Upper lobe of right lung (tissue), 1 donor: ENCODE results near the gene ZNF30. TPM values are rescaled to one million over a fixed set of nuclear protein-coding genes. Genes with fewer than 3 reads are reported as not detected.
A peak's percentile ranks its signal among the peaks of the same experiment; 100 is the strongest.

Experiments used
- ATAC-seq: fragments of 200-7000 bp; cut with Tn5 transposase; one replicate; pipeline ENCODE4 v1.9.1; 2020; ENCODE audit warnings: mild to moderate bottlenecking, moderate library complexity
- DNase-seq: peaks from one replicate; pipeline ENCODE4 v3.0.0-alpha.2; 2020
- H3K27ac ChIP-seq: fragments of 200-600 bp; one replicate; pipeline ENCODE4 v1.8.0; 2022
- H3K27me3 ChIP-seq: fragments of 200-600 bp; one replicate; pipeline ENCODE4 v1.8.0; 2022; ENCODE audit warnings: mild to moderate bottlenecking
- H3K36me3 ChIP-seq: fragments of 200-600 bp; one replicate; pipeline ENCODE4 v1.8.0; 2022
- H3K4me1 ChIP-seq: fragments of 200-600 bp; one replicate; pipeline ENCODE4 v1.8.0; 2022
- H3K4me3 ChIP-seq: fragments of 200-600 bp; one replicate; pipeline ENCODE4 v1.8.0; 2022; ENCODE audit warnings: mild to moderate bottlenecking
- H3K9me3 ChIP-seq: fragments of 200-600 bp; one replicate; pipeline ENCODE4 v1.8.0; 2022
- intact Hi-C: fragments of 100-400 bp; cut with DNase I; formaldehyde crosslinking; loops from one replicate; pipeline ENCODE4 v1.11.0; 2022
- long read RNA-seq: library from polyadenylated mRNA; unstranded; transcript quantifications from one replicate; pipeline ENCODE4 v2.0.0, GENCODE V29; 2021
- total RNA-seq: library from RNA; stranded (reverse); fragmentation: NEBNext Ultra II Directional; extraction: Animal tissue kit (Norgen Biotek cat#: 25700); gene quantifications from one replicate; pipeline ENCODE4 v1.2.1, GENCODE V29; 2021
- TF ChIP-seq, protein P1 (sequence below): fragments of 200-600 bp; IDR thresholded peaks from one replicate; pipeline ENCODE4 v1.8.0; 2022; ENCODE audit warnings: antibody characterized with exemption
- donor health status: DM: no; HTN: yes; CAD: no; lungs with severe emphysema.

Gene ZNF30
- total RNA-seq: 4.8 TPM
- long read RNA-seq, partial matches to known transcripts: 0 of 8 reads
- long read RNA-seq, other reads (novel, unspliced or antisense): 4 of 8 reads

GRCh38 chr19:34926685-34927375 is at the start of gene ZNF30:
TSS of gene ZNF30 (plus strand) at chr19:34926903. CDS start at chr19:34929948, 3,045 bp downstream.
- DNase-seq (peak; percentile 97), ATAC-seq (peak; percentile 100)
- peak within 1 kb of the TSS; percentile 84 for H3K4me3 ChIP-seq
- peak within 1 kb of the TSS; percentile 81 for H3K27ac ChIP-seq
- H3K36me3 ChIP-seq: peaks cover 6% of the 10 kb centered on the region
- H3K9me3 ChIP-seq: no peaks in the 10 kb centered on the region
- TF ChIP-seq, protein P1, sequence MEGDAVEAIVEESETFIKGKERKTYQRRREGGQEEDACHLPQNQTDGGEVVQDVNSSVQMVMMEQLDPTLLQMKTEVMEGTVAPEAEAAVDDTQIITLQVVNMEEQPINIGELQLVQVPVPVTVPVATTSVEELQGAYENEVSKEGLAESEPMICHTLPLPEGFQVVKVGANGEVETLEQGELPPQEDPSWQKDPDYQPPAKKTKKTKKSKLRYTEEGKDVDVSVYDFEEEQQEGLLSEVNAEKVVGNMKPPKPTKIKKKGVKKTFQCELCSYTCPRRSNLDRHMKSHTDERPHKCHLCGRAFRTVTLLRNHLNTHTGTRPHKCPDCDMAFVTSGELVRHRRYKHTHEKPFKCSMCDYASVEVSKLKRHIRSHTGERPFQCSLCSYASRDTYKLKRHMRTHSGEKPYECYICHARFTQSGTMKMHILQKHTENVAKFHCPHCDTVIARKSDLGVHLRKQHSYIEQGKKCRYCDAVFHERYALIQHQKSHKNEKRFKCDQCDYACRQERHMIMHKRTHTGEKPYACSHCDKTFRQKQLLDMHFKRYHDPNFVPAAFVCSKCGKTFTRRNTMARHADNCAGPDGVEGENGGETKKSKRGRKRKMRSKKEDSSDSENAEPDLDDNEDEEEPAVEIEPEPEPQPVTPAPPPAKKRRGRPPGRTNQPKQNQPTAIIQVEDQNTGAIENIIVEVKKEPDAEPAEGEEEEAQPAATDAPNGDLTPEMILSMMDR: no peak
- intact Hi-C loops: no loop called here
- peaks cover 19% of the 10 kb centered on the region for H3K4me1 ChIP-seq
- no peaks in the 10 kb centered on the region for H3K27me3 ChIP-seq

DNA sequence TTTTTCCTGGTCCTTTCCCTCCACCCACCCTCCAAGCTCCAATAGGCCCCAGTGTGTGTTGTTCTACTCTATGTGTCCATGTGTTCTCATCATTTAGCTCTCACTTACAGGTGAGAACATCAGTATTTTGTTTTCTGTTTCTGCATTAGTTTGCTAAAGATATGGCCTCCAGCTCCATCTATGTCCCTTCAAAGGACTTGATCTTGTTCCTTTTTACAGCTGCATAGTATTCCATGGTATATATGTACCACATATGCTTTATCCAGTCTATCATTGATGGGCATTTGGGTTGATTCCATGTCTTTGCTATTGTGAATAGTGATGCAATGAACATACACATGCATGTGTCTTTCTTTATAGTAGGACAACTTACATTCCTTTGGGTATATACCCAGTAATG is 47.1 kb upstream of the ZNF30 start:
- Histone ChIP-seq H3K36me3 (no peaks in the 10 kb centered on the region), H3K27me3 (no peaks in the 10 kb centered on the region), H3K27ac (no peak overlapping the region), H3K9me3 (no peaks in the 10 kb centered on the region), H3K4me1 (no peaks in the 10 kb centered on the region), H3K4me3 (no peak overlapping the region)
- intact Hi-C loops: no loop called here
- TF ChIP-seq, protein P1: no peak
- no peak for ATAC-seq
- no peak for DNase-seq

DNA sequence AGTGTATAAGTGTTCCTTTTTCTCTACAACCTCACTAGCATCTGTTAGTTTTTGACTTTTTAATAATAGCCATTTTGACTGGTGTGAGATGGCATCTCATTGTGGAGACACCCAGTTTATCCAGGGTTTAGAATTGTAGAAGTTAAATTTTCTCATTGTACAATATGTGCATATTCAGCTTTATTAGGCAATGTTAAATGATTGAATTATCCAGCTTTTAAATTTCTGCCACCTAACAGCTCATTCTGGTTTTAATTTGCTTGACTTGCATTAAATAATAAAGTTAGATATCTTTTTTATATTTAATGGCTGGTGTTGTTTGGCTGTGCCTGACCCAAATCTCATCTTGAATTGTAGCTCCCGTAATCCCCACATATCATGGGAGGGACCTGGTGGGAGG is 46.7 kb upstream of the ZNF30 start:
- Histone ChIP-seq H3K27ac (no peak overlapping the region), H3K27me3 (no peaks in the 10 kb centered on the region), H3K4me1 (no peaks in the 10 kb centered on the region), H3K4me3 (no peak overlapping the region), H3K36me3 (no peaks in the 10 kb centered on the region), H3K9me3 (no peaks in the 10 kb centered on the region)
- intact Hi-C loops: no loop called here
- TF ChIP-seq, protein P1: no peak
- no peak for ATAC-seq
- no peak for DNase-seq

DNA sequence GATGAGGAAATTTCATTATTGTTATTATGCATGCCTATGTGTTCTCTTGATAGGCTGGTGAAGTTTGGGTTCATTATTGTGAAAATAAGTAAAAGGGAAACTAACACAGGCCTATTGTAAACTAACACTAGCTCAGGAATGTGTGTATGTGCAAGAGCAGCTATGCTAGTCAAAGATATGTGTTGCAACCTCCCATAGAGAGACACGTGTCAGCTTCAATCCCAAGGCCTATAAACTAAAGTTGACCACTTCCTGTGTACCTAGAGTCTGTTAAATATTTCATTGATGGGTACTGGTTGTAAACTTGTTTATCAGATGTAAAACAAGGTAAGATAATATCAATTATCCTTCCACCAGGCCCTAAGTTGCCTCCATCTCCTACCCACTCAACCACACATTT is 44.7 kb upstream of the ZNF30 start:
- H3K36me3 ChIP-seq: no peaks in the 10 kb centered on the region
- no peak overlapping the region for H3K27ac ChIP-seq
- H3K4me1 ChIP-seq: no peaks in the 10 kb centered on the region
- no peaks in the 10 kb centered on the region for H3K27me3 ChIP-seq
- no peak for DNase-seq
- ATAC-seq: no peak
- peaks cover 14% of the 10 kb centered on the region for H3K9me3 ChIP-seq
- intact Hi-C loops: no loop called here
- TF ChIP-seq, protein P1: no peak
- H3K4me3 ChIP-seq: no peak overlapping the region

GRCh38 chr19:34888091-34888490 is 38.6 kb upstream of the ZNF30 start:
- H3K36me3 ChIP-seq: no peaks in the 10 kb centered on the region
- DNase-seq (no peak), ATAC-seq (no peak)
- no peaks in the 10 kb centered on the region for H3K27me3 ChIP-seq
- no peak overlapping the region for H3K4me3 ChIP-seq
- no peaks in the 10 kb centered on the region for H3K4me1 ChIP-seq
- TF ChIP-seq, protein P1: no peak
- H3K9me3 ChIP-seq: peaks cover 14% of the 10 kb centered on the region
- intact Hi-C loops: no loop called here
- no peak overlapping the region for H3K27ac ChIP-seq
